HG02973 (cell line): ENCODE measurements around the gene ZNF525.
"Not testable (repeated sequence)": the region's sequence is repeated elsewhere in the genome, so short reads cannot be mapped to it uniquely, and the experiment has no call there.

Experiments
- ATAC-seq: cut with Tn5 transposase; IDR thresholded peaks from one replicate; pipeline ENCODE4 v1.9.1; 2021; ENCODE audit warnings: moderate library complexity; ENCODE audit not compliant: unreplicated experiment

Gene ZNF525

DNA sequence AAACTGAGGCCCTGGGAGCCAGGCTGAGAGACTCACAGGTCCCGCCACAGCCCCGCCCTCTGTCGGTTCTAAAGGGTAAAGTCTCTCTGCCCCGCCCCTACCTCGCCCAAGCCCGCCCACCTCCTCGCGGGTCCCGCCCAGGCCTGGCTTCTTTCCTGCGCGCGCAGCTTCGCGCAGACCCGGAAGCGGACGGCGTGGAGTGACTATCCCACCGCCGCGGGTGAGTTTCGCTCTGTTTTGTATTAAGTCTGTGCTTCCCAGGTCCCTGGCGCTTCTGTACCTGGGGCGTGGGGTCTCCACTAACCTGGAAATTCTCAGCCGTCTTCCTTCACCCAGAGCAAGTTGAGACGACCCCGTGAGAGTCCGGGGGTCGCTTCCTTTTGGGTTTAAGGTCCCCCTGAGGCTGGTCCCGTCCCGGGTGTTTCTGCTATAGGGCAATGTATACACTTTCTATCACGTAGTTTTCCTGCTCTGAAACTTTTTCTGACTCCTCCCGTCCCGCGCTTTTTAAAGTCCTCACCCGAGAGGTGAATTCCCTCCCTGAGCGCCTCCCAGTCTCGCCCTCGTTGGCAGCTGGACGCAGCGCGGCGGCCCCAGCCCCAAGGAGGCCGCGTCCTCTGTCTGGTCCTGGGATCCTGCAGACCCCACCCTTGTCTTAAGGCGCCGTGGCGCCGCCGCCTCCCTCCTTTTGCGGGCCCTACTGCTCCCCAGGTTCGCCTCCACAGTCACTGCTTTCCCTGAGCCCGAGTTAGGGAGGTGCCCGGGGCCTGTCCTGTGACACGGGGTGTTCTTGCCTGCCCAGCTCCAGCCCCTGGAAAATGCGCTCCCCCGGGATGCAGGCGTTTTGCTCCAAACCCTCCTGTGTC is 29.7 kb downstream of the ZNF525 start, which contains the start of gene ZNF765:
TSS of gene ZNF765 (plus strand) at position 176 of the 866 bp plus-strand sequence. CDS start 2,867 bp downstream, outside the sequence.
- ATAC-seq: peak; percentile 91

DNA sequence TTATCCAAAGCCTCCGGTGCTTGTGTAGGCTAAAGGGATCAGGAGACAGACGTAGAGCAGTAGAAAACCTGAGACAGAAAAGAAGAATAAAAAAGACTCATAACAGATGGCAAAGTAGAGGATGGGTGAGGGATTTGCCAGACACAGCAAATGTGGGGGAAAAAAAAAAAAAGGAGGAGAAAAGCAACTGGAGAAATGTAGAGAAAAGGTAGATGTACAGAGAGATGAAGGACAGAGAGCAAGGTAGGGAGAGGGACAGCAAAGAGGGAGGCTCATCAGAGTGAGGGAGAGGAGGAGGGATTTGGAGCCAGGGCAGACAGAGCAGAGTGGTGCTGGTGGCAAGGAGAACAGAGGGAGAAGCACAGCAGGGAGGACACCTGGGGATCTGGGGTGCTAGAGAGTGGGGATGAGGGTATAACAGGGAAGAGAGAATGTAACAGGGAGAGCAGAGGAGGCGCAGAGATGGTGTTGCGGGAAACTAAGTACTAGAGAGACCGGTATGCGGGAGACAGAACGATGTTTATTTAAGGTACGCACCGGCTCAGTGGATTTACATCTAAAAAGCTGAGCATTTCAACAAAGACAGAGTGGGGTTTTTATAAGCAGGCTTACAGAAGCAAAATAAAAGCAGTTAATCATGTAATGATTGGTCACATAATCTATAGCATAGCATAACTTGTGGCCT is 30.5 kb downstream of the ZNF525 start:
- not testable (repeated sequence) for ATAC-seq

DNA sequence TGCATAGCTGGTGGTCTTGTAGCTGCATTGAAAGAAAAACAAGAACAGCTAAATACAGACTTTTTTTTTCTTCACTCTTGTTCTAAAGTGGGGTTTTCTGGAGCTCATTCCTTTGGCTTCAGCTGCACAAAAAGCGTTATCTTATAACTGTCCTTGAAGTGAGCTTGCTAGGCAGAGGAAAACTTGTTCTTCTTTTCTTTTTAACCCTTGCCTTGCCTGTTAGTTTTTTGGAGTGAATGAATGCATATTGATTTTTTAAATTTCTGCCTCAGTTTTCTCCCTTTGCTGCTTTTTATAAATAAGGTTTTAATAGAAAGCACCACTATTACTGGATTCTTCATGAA is 31.0 kb downstream of the ZNF525 start:
- ATAC-seq: no peak

DNA sequence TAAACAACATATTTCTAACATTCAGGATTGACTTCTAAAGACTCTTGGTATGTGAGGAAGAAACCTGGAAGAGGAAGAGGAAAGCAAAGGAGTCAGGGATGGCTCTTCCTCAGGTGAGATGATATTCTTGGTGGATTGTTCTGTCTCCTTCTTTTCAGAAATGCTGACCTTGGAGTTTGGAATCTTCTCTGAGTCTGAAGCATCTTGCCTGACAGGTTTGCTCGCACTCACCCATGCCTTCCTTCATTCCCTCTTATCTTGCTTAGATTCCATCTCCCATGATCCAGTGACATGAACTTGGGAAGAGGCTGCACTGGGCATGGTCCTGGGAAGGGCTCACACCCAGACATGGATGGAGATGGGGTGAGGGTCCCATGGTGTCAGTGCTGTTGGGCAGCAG is 32.4 kb downstream of the ZNF525 start:
- ATAC-seq: not testable (repeated sequence)

DNA sequence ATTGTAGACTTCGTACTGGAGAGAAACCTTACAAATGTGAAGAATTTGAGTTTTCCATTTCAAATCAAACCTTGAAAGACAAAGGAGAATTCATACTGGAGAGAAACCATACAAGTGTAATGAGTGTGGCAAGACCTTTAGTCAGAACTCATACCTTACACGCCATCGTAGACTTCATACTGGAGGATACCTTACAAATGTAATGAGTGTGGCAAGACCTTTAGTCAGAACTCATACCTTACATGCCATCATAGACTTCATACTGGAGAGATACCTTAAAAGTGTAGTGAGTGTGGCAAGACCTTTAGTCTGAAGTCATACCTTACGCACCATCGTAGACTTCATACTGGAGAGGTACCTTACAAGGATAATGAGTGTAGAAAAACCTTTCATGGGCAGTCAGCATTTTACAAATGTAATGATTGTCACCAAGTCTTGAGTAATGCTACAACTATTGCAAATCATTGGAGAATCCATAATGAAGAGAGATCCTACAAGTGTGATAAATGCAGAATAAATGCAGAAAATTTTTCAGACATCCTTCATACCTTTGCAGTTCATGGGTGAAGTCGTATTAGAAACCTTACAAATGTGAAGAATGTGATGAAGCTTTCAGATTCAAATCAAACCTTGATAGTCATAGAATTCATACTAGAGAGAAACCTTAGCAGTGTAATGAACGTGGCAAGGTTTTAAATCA is 44.1 kb downstream of the ZNF525 start:
- ATAC-seq: no peak

DNA sequence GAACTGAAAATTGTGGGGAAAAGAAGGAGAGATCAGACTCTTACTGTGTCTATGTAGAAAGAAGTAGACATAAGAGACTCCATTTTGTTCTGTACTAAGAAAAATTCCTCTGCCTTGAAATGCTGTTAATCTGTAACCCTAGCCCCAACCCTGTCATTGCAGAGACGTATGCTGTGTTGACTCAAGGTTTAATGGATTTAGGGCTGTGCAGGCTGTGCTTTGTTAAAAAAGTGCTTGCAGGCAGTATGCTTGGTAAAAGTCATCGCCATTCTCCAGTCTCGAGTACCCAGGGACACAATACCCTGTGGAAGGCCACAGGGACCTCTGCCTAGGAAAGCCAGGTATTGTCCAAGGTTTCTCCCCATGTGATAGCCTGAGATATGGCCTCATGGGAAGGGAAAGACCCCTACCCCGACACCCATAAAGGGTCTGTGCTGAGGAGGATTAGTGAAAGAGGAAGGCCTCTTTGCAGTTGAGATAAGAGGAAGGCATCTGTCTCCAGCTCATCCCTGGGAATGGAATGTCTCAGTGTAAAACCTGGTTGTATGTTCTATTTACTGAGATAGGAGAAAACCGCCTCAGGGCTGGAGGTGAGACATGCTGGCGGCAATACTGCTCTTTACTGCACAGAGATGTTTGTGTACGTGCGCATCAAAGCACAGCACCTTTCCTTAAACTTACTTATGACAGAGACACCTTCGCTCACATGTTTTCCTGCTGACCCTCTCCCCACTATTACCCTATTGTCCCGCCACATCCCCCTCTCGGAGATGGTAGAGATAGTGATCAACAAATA is 55.2 kb downstream of the ZNF525 start:
- not testable (repeated sequence) for ATAC-seq

DNA sequence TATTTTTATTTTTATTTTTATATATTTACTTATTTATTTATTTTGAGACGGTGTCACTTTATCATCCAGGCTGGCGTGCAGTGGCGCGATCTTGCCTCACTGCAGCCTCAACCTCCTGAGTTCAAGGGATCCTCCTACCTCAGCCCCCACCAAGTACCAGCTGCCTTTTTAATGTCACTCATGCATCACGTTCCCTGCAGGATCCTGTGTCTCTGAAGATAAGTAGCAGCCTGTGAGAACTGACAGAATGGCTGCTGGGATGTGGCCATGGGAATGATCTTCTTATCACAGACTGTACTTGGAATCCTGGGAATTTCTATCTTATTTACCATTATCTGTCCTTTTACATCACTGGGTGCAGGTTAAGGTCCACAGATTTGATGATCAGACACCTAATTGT is 57.0 kb downstream of the ZNF525 start:
- no peak for ATAC-seq

DNA sequence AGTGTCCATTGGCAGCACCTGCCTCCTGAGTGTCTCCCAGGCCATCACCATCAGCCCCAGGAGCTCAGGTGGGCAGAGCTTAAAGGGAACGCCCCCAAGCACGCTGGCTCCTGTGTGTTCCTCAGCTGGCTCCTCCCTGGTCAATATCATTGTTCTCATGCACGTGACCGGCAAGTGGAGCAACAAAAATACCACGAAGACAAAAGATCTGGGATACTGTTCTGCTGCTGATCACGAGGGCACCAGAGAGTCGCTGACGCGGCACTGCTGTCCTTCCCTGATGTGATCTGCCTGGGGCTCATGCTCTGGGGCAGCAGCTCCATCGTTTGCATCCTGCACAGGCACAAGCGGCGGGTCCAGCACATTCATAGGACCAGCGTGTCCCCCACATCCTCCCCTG is 57.6 kb downstream of the ZNF525 start:
- not testable (repeated sequence) for ATAC-seq

DNA sequence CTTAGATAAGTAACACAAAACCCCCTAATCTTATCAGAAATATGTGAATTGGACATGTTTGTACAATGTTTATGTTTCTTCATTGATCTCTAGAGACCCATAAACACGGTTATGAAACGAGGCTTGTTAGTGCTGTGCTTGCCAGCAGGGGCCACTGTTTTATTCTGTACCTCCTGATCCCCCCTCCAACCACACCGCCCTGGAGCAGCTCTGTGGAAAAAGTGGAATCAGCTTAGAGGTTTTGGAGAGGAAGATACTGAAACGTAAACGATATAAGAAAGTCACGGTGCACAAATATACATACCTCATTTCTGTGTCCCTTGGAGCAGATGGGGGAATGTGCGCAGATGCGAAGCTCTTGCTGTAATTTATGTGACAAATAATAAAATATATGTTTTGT is 58.2 kb downstream of the ZNF525 start:
- ATAC-seq: not testable (repeated sequence)

DNA sequence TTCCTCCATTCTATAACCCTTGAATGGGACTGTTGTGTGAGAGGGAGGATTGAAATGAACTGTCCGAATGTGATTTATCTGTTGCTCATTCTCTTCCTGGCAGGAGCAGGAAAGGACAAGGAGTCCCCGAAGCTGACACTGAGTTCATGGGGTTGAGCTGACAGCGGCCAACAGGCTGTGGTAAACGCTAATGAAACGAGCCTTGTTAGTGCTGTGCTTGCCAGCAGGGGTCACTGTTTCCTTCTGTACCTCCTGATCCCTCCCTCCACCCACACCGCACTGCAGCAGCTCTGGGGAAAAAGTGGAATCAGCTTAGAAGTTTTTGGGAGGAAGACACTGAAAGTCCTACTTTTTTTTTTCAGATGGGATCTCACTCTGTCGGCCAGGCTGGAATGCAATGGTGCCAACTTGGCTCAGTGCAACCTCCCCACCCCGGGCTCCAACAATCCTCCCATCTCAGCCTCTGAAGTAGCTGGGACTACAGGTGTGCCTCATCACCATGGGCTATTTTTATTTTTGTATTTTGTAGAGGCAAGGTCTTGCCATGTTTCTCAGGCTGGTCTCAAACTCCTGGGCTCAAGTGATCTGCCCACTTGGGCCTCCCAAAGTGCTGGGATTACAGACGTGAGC is 59.6 kb downstream of the ZNF525 start:
- no peak for ATAC-seq

DNA sequence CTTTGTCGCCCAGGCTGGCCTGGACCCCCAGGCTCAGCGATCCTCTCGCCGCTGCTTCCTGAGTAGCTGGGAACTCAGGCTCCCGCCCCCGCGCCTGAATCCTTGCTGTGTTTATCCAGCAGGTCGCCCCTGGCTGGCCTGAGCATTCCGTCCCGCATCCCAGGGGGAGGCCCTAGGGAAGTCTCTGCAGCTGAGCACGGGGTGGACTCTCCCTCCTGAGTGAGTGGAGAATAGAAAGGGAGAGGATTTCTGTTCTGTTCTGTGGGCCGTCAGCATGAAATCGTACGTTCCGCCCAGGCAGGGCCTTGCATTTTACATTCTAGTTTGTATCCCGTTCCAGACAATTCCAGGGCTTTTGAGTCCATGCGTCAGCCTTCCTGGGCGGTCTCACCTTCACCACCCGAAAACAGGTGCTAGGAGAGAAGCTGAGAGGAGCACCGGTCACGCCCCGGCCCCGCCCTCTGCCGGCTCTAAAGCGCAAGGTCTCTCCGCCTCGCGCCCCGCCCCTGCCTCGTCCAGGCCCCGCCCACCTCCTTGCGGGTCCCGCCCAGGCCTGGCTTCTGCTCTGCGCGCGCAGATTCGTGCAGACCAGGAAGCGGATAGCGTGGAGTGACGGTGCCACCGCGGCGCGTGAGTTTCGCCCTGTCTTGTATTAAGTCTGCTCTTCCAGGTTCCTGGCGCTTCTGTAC is 66.0 kb downstream of the ZNF525 start, which contains the start of gene ZNF761:
TSS of gene ZNF761 (plus strand) at position 586 of the 689 bp plus-strand sequence. CDS start 15,285 bp downstream, outside the sequence.
- peak; percentile 93 for ATAC-seq

DNA sequence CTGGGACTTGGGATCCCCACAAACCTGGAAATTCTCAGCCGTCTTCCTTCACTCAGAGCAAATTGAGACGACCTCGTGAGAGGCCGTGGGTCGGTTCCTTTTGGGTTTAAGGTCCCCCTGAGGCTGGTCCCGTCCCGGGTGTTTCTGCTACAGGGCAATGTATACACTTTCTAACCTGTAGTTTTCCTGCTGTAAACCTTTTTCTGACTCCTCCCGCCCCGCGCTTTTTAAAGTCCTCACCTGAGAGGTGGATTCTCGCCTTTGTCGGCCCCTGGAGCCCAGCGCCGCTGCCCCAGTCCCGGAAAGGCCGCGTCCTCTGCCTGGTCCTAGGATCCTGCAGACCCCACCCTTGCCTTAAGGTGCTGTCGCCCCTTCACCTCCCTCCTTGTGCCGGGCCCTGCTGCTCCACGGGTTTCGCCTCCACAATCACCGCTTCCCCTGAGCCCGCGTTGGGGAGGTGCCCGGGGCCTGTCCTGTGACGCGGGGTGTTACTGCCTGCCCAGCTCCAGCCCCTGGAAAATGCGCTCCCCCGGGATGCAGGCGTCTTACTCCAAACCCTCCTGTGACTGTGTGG is 66.7 kb downstream of the ZNF525 start:
- peak; percentile 16 for ATAC-seq
